Measurements from ENCODE around the gene MAF.

Gene MAF

DNA sequence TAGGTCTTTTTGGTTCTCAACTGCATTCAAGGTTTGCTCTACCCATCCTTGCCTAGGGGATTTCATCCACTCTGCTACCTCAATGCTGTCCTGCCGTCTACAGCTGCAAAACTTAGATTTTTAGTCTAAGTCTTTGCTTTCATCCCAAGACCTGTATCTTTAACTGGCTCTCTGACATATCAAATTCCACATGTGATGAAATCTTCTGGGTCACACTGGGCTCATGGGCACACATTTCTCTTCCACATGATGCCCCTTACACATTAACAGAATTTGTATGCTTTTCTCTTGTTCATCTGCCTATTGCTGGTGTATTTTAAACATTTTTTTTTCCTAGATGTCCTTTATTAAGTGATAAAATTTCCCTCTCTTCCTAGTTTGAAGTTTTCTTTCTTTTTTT, 39.6 kb downstream of the MAF start:
- Histone ChIP-seq H3K27me3 (ENCODE audit: insufficient read depth, low read length) (no peaks in the 10 kb centered on the region), H3K36me3 (ENCODE audit: insufficient read depth, low read depth, low read length) (no peaks in the 10 kb centered on the region), H3K9me3 (ENCODE audit: insufficient read depth, low read depth, low read length) (no peaks in the 10 kb centered on the region; the same call in 1 of the 2 replicates)

DNA sequence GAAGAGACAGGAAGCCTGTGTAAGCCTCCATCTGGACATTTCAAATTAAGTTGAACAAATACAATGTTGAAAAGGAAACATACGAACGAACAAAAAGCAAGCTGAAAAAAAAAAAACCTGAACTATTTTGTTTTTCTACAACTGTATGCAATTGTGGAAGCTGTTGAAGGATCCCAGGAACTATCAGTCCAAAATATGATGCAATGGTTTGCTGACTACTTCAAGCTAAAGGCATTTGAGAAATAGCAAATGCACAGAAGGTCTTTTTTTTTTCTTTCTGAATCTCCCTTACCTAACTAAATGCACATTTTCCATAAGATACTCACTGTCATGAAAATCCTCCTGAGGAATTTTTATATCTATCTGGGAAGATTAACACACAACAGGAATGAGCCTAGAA, 40.2 kb downstream of the MAF start:
- H3K36me3 ChIP-seq (ENCODE audit: insufficient read depth, low read depth, low read length), result no peaks in the 10 kb centered on the region
- H3K4me1 ChIP-seq (ENCODE audit: insufficient read depth, low read length), result peaks cover 8% of the 10 kb centered on the region; the same call in 1 of the 2 replicates
- H3K9ac ChIP-seq (ENCODE audit: low read depth, low read length), result no peak overlapping the region
- no peaks in the 10 kb centered on the region; the same call in 1 of the 2 replicates for H3K9me3 ChIP-seq (ENCODE audit: insufficient read depth, low read depth, low read length)
- no peak overlapping the region for H3K4me3 ChIP-seq (ENCODE audit: low read length)
- H3K27ac ChIP-seq (ENCODE audit: low read length), result no peak overlapping the region
- no peaks in the 10 kb centered on the region for H3K27me3 ChIP-seq (ENCODE audit: insufficient read depth, low read length)

More for the DNA sequence above, 39.6 kb downstream of the MAF start:
- Histone ChIP-seq H3K4me3 (ENCODE audit: low read length) (no peak overlapping the region), H3K27ac (ENCODE audit: low read length) (no peak overlapping the region), H3K9ac (ENCODE audit: low read depth, low read length) (no peak overlapping the region), H3K4me1 (ENCODE audit: insufficient read depth, low read length) (peaks cover 8% of the 10 kb centered on the region; the same call in 1 of the 2 replicates)

DNA sequence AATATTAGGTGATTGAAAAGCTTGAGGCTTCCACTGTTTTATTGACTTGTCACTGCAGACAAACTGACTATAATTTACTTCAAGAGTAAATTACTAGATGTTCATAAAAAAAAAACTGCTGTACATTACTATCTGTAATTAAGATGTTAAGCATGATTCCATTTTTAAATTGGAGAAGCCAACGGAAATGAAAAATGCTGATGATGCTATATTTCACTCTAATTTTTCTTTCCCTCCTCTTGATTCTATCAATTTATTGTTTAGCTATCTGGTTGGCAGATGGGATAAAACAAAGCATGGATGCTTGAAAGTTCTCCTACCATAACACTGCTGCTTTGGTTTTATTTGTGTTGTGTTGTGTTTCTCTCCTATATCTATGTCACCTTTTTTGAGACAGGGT, 41.0 kb downstream of the MAF start:
- no peaks in the 10 kb centered on the region for H3K27me3 ChIP-seq (ENCODE audit: insufficient read depth, low read length)
- no peaks in the 10 kb centered on the region for H3K36me3 ChIP-seq (ENCODE audit: insufficient read depth, low read depth, low read length)
- H3K4me3 ChIP-seq (ENCODE audit: low read length), result no peak overlapping the region
- no peak overlapping the region for H3K27ac ChIP-seq (ENCODE audit: low read length)
- peaks cover 8% of the 10 kb centered on the region; the same call in 1 of the 2 replicates for H3K4me1 ChIP-seq (ENCODE audit: insufficient read depth, low read length)
- no peak overlapping the region for H3K9ac ChIP-seq (ENCODE audit: low read depth, low read length)
- H3K9me3 ChIP-seq (ENCODE audit: insufficient read depth, low read depth, low read length), result no peaks in the 10 kb centered on the region; the same call in 1 of the 2 replicates

DNA sequence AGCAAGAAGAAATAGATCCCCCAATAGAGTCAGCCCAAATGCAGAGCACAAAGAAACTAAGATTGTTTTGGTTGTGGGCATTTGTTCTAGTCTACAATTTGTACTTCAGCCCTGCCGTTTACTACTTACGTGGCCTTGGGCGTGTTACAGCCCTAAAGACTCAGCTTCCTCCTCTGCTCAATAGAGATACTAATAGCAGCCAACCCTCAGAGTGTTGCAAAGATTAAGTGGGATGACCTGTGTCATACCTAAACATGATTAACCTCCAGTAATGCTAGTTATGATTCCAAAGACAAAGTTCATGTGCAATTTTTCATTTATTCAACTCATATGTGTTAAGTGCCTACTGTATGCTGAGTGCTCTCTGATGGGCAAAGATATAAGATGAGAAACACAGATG, 43.1 kb downstream of the MAF start:
- no peaks in the 10 kb centered on the region for H3K36me3 ChIP-seq (ENCODE audit: insufficient read depth, low read depth, low read length)
- H3K9ac ChIP-seq (ENCODE audit: low read depth, low read length), result no peak overlapping the region
- no peaks in the 10 kb centered on the region for H3K27me3 ChIP-seq (ENCODE audit: insufficient read depth, low read length)
- H3K27ac ChIP-seq (ENCODE audit: low read length), result no peak overlapping the region
- H3K4me3 ChIP-seq (ENCODE audit: low read length), result no peak overlapping the region
- H3K4me1 ChIP-seq (ENCODE audit: insufficient read depth, low read length), result no peaks in the 10 kb centered on the region
- no peaks in the 10 kb centered on the region; the same call in 1 of the 2 replicates for H3K9me3 ChIP-seq (ENCODE audit: insufficient read depth, low read depth, low read length)

DNA sequence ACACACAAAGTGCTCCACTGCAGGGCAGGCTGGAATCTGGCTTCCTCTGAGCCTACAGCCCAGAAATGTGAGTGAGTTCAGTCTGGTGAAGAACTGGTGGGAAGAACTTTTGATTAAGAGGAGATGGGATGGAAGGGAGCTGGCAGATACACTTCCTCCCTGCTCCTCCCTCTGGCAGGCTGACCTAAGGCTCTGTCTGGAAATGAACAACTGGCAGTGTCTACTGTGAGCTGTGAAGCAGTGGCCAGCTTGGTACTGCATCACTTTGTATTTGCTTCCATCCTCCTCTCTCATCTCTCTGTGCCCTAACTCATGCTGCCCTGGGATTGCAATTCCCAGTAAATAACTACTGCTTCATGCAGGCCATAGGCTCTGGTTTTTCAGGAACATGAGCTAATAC, 45.6 kb downstream of the MAF start:
- Histone ChIP-seq H3K4me3 (ENCODE audit: low read length) (no peak overlapping the region), H3K36me3 (ENCODE audit: insufficient read depth, low read depth, low read length) (no peaks in the 10 kb centered on the region), H3K27ac (ENCODE audit: low read length) (no peak overlapping the region), H3K9me3 (ENCODE audit: insufficient read depth, low read depth, low read length) (no peaks in the 10 kb centered on the region; the same call in 1 of the 2 replicates), H3K9ac (ENCODE audit: low read depth, low read length) (no peak overlapping the region), H3K27me3 (ENCODE audit: insufficient read depth, low read length) (no peaks in the 10 kb centered on the region; the same call in 1 of the 2 replicates), H3K4me1 (ENCODE audit: insufficient read depth, low read length) (no peaks in the 10 kb centered on the region)

DNA sequence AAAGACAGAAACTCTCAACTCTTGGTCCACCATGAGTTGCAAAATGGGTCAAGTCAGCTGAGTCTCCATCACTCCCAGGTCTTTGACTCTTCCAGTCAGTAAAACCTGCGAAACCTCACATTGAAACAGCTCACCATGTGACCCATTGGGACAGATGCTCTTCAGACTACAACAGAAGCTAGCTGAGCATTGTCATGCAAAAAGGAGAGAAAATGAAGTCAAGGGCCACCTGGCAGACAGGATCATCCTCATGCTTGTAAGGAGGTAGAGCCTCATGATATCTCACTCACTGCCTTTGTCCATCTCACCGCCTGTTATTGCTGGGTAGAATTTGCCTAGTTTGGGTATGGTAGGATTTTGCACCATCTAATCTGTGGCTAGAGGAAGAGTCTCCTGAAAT, 50.2 kb downstream of the MAF start:
- Histone ChIP-seq H3K4me1 (ENCODE audit: insufficient read depth, low read length) (no peaks in the 10 kb centered on the region), H3K27ac (ENCODE audit: low read length) (no peak overlapping the region), H3K9ac (ENCODE audit: low read depth, low read length) (no peak overlapping the region), H3K9me3 (ENCODE audit: insufficient read depth, low read depth, low read length) (no peaks in the 10 kb centered on the region), H3K4me3 (ENCODE audit: low read length) (no peak overlapping the region), H3K36me3 (ENCODE audit: insufficient read depth, low read depth, low read length) (no peaks in the 10 kb centered on the region), H3K27me3 (ENCODE audit: insufficient read depth, low read length) (no peaks in the 10 kb centered on the region; the same call in 1 of the 2 replicates)

DNA sequence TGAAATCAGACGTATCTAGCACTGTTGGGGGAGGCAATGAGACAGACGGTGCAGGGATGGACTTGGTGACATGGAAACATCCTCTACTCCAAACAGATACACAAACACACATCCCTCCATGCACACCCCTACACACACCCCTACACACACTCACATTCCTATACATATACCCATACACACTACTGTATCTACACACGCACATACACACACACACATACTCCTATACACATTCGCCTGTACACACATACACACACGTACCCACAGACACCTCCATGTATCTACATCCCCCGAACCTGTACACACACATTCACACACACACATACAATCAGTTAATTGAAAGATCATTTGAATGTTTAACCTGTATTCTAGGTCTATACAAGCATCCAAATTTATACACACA, 53.5 kb downstream of the MAF start:
- Histone ChIP-seq H3K27ac (ENCODE audit: low read length) (no peak overlapping the region), H3K27me3 (ENCODE audit: insufficient read depth, low read length) (no peaks in the 10 kb centered on the region; the same call in 1 of the 2 replicates), H3K9me3 (ENCODE audit: insufficient read depth, low read depth, low read length) (no peaks in the 10 kb centered on the region), H3K4me3 (ENCODE audit: low read length) (no peak overlapping the region), H3K9ac (ENCODE audit: low read depth, low read length) (no peak overlapping the region), H3K36me3 (ENCODE audit: insufficient read depth, low read depth, low read length) (no peaks in the 10 kb centered on the region), H3K4me1 (ENCODE audit: insufficient read depth, low read length) (no peaks in the 10 kb centered on the region)

Data from iPS-20b (cell line).